22Rv1 (cell line): ENCODE measurements around the gene LRRC31.

Experiments
- H3K27ac ChIP-seq: fragments of 450-650 bp; 2 replicates; pipeline ENCODE4 v1.5.1; 2017
- CTCF ChIP-seq: fragments of 450-650 bp; IDR thresholded peaks from 2 replicates; pipeline ENCODE4 v1.5.1; 2017; ENCODE audit warnings: mild to moderate bottlenecking
- ZFX ChIP-seq: fragments of 450-650 bp; IDR thresholded peaks from 2 replicates; pipeline ENCODE4 v1.6.1; 2017; ENCODE audit warnings: antibody characterized with exemption, borderline replicate concordance

LRRC31 gene

GRCh38 chr3:169879845-169880575 is 10.3 kb upstream of the LRRC31 start:
- TF ChIP-seq ZFX (no peak), CTCF (no peak)
- no peak overlapping the region for H3K27ac ChIP-seq

- no peak overlapping the region for H3K27ac ChIP-seq
- TF ChIP-seq CTCF (no peak), ZFX (no peak)
Observed at GRCh38 chr3:169879013-169879557, 9.3 kb upstream of the LRRC31 start.

GRCh38 chr3:169871129-169871886 is 1.6 kb upstream of the LRRC31 start:
- no peak overlapping the region for H3K27ac ChIP-seq
- TF ChIP-seq CTCF (no peak), ZFX (no peak)

- TF ChIP-seq ZFX = no peak
- TF ChIP-seq CTCF = no peak
- H3K27ac ChIP-seq = no peak overlapping the region
Observed at GRCh38 chr3:169868369-169868768, 1.4 kb downstream of the LRRC31 start.

- no peak for TF ChIP-seq ZFX
Observed at GRCh38 chr3:169867584-169868210, 2.0 kb downstream of the LRRC31 start.

GRCh38 chr3:169865176-169865767 is 4.5 kb downstream of the LRRC31 start:
- TF ChIP-seq ZFX (no peak), CTCF (no peak)
- no peak overlapping the region for H3K27ac ChIP-seq

More at GRCh38 chr3:169867584-169868210, 2.0 kb downstream of the LRRC31 start:
- no peak overlapping the region for H3K27ac ChIP-seq

- no peak for TF ChIP-seq ZFX
- no peak for TF ChIP-seq CTCF
- H3K27ac ChIP-seq = no peak overlapping the region
Observed at GRCh38 chr3:169864270-169864669, 5.5 kb downstream of the LRRC31 start.
